DMS114 treated with DMSO at 0.1 percent for 48 hours (cell line): ENCODE measurements around the gene CALN1.

Experiments
- DNase-seq: peaks from one replicate; lab custom pipeline; 2025; ENCODE audit not compliant: unreplicated experiment; lab: John Stamatoyannopoulos, UW

CALN1 gene

DNA sequence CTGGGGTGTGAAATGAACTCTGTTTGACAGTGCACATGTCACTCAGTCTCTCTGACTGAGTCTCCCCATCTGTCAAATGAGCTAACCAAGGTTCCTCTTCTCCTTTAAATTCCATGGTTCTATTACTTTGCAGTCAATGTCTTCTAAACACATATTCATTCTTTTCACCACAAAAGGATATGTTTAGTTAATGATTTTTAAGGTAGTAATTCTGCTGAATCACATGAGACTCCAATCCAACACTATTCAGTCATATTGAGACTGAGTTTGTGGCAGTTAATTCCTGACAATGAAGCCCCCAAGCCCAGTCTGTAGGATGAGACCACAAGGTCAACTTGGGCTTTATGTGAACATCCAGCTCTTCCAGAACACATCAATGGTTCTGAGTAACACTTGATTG is 85.3 kb downstream of the CALN1 start:
- DNase-seq, result no peak

DNA sequence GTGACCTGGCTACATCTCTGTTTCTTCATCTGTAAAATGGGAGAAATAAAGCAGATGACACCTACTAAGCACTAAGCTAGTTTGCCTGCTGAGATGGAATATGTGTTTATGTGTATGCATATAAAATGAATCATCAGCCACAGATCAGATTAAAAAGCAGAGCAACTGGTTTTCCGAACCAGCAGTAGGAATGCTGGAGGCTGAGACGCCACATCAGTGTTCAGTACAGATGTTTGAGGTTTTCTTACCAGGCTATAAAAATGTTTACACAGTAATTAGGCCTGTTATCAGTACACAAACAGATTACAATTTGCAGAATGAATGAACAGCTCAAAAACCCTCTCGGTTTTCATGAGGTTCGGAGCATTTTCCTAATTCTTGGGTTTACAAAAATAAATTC is 85.8 kb downstream of the CALN1 start:
- DNase-seq, result no peak

DNA sequence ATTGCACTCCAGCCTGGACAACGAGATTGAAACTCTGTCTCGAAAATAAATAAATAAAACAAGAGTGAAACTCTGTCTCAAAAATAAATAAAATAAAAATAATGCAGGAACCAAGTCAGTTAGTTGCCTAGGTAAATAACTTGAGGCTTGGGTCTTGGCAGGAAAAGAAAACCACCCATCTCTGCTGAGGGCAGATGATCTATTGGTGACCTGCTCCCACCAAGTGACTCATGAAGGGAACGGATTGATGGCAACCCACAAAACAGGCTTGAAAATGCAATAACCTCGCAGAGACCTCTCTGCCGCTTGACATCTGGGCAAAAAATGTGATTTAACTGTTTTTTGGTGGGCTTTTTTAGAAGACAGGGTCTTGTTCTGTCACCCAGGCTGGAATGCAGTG is 86.6 kb downstream of the CALN1 start:
- no peak for DNase-seq

- no peak for DNase-seq
Measured at GRCh38 chr7:72321637-72322036, 90.5 kb downstream of the CALN1 start.

DNA sequence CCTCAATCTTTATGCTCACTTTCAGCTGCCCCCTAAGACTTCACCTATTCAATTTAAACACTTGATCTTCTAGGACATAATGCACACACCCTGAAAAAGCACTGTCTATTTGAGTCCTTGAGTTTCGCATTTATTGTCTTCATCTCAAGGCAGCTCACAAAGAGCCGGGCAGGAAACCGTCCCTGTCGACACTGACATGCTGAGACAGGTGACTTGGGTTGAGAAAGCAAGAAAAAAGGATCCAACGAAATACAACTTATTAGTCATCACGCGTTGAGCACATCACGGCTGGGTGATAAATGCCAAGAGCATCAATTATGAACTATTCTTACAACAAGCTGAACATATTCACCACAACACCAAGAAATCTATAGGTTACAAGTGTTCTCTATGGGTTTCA is 91.1 kb downstream of the CALN1 start:
- no peak for DNase-seq

GRCh38 chr7:72317341-72317740 is 94.8 kb downstream of the CALN1 start:
- DNase-seq, result no peak

GRCh38 chr7:72316148-72316547 is 96.0 kb downstream of the CALN1 start:
- DNase-seq, result no peak

GRCh38 chr7:72313906-72314305 is 98.2 kb downstream of the CALN1 start:
- no peak for DNase-seq

- no peak for DNase-seq
Measured at GRCh38 chr7:72310301-72310700, 101.8 kb downstream of the CALN1 start.

DNA sequence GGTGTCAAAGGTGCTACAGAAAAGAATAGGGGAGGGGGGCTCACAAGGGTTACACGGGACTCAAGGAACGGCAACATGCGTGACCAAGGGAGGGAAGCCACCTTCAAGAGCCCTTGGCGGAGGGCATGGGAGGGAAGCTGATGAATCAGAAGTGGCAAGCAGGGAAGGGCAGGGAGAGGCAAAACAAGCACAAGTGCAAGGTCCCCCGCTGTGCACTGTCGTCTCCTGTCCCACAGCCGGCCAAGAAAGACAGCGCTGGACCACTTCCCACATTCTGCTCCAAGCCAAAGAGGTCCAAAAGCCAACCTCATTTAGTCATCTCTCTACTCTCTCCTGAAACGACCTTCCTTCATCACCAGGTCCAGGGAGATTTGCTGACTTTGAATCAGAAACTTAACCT is 102.7 kb downstream of the CALN1 start:
- no peak for DNase-seq

GRCh38 chr7:72308986-72309385 is 103.2 kb downstream of the CALN1 start:
- no peak for DNase-seq

GRCh38 chr7:72307566-72307965 is 104.6 kb downstream of the CALN1 start:
- DNase-seq, result no peak

GRCh38 chr7:72298912-72299311 is 113.2 kb downstream of the CALN1 start:
- DNase-seq, result no peak

DNA sequence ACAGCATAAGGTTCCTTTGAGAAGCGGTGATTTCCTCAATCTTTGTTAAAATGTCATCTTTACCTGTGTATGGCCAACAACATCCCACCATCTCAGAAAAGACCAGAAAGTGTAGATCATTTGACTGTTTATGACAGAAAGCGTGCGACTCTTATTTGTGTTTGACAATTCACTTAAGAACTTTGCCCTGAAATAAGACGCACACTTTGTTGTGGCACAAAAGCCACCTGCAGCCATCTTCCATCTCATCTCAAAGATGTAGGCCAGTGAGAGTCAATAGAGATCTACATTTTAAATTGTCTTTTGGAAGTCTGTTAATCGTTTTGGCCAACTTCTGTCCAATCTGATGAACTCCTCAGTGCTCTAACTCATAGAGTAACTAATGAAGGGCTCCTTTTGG is 114.0 kb downstream of the CALN1 start:
- no peak for DNase-seq

- no peak for DNase-seq
Measured at GRCh38 chr7:72297636-72298035, 114.5 kb downstream of the CALN1 start.

- DNase-seq, result no peak
Measured at GRCh38 chr7:72292794-72293193, 119.3 kb downstream of the CALN1 start.

- DNase-seq, result no peak
Measured at GRCh38 chr7:72292118-72292517, 120.0 kb downstream of the CALN1 start.

DNA sequence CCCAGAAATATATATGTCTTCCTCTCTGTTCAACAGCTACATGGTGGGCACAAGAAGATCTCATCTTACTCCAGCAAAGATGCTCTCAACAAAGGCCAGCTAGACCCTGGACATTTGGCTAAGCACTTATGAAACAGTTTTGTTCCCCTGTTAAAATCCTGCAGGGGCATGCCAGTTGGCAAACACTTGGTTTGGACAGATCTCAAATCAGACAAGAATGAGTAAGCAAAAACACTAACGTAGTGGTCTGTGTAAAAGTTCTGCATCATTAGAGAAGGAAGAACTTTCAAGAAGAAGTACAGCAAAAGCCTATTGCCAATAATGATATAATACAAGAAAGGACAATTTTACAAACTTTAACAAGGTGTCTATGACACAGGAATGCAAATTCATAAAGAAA is 125.6 kb downstream of the CALN1 start:
- no peak for DNase-seq

- no peak for DNase-seq
Measured at GRCh38 chr7:72283309-72283708, 128.8 kb downstream of the CALN1 start.

- DNase-seq, result no peak
Measured at GRCh38 chr7:72281308-72281707, 130.8 kb downstream of the CALN1 start.

DNA sequence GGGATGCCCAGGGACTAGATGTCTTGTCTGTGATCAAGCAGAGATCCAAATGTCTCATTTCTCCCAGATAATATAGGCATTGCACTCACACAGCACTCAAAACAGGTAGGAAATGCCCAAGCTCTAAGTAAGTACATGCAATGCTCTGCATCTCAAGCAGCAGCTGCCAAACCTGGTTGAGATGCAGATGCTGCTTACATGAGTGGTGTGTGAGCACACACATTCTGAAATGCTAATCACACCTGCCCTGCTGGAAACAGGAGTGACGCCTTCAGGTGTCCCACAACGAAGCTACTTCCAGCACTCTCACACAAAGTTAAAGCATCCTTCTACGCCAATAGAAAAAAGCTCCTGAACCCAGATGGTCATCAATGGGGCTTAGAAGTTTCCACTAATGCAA is 132.9 kb downstream of the CALN1 start:
- no peak for DNase-seq

- no peak for DNase-seq
Measured at GRCh38 chr7:72278550-72278949, 133.6 kb downstream of the CALN1 start.

- no peak for DNase-seq
Measured at GRCh38 chr7:72275382-72276070, 136.6 kb downstream of the CALN1 start.
